ENCODE measurements around the gene GPR17.

Gene GPR17

GRCh38 chr2:127671557-127672302, 25.8 kb downstream of the GPR17 start:
- DNase-seq = no peak

GRCh38 chr2:127672341-127673224, 26.6 kb downstream of the GPR17 start:
- DNase-seq = no peak

- DNase-seq = no peak
These were observed 27.5 kb downstream of the GPR17 start for GRCh38 chr2:127673291-127674069.

- no peak for DNase-seq
These were observed 28.6 kb downstream of the GPR17 start for GRCh38 chr2:127674241-127675209.

GRCh38 chr2:127675331-127676261, 29.6 kb downstream of the GPR17 start, which contains the start of gene LIMS2:
LIMS2 (minus strand) TSS chr2:127675530; CDS start chr2:127675024, 506 bp downstream.
- no peak for DNase-seq

- no peak for DNase-seq
These were observed 31.0 kb downstream of the GPR17 start for GRCh38 chr2:127676906-127677305.

- no peak for DNase-seq
These were observed 32.6 kb downstream of the GPR17 start for GRCh38 chr2:127678531-127678930.

GRCh38 chr2:127678991-127679390, 33.0 kb downstream of the GPR17 start:
- no peak for DNase-seq

GRCh38 chr2:127679680-127680361, 33.9 kb downstream of the GPR17 start:
- no peak for DNase-seq

- no peak for DNase-seq
These were observed 34.8 kb downstream of the GPR17 start for GRCh38 chr2:127680706-127681287.

GRCh38 chr2:127681288-127681804, 35.4 kb downstream of the GPR17 start:
- DNase-seq = no peak

- DNase-seq = no peak
These were observed 36.3 kb downstream of the GPR17 start for GRCh38 chr2:127681976-127682857.

GRCh38 chr2:127683056-127683455, 37.1 kb downstream of the GPR17 start:
- no peak for DNase-seq

GRCh38 chr2:127683757-127684156, 37.8 kb downstream of the GPR17 start:
- no peak for DNase-seq

- no peak for DNase-seq
These were observed 39.6 kb downstream of the GPR17 start for GRCh38 chr2:127685410-127686080.

- DNase-seq = no peak
These were observed 42.5 kb downstream of the GPR17 start for GRCh38 chr2:127688405-127688804.

- no peak for DNase-seq
These were observed 44.7 kb downstream of the GPR17 start for GRCh38 chr2:127690696-127691095.

Data from C1 segment of cervical spinal cord (tissue), 14 donors.